Tibial artery (tissue), 4 donors: Measurements from ENCODE around the gene CARD14.

ENCODE experiments used
- DNase-seq, 2 donors: peaks; one replicate each; pipeline ENCODE4 v3.0.0-alpha.2; 2019
- H3K27ac ChIP-seq, 2 donors: fragments of 200-600 bp; sonication (generic) in 1 of 2; 1 replicate in 1 of 2; 2 replicates in 1 of 2; pipeline ENCODE4 v1.5.1; 2018 to 2019; ENCODE audit warnings: mild to moderate bottlenecking in 1 of 2
- H3K27me3 ChIP-seq, 2 donors: fragments of 200-600 bp; sonication (generic) in 1 of 2; one replicate each; pipeline versions ENCODE4 v1.5.1 to v1.6.0; 2016 to 2019
- H3K36me3 ChIP-seq, 3 donors: fragments of 200-600 bp; sonication (generic) in 2 of 3; one replicate each; pipeline ENCODE4 v1.5.1; 2016 to 2019; ENCODE audit warnings: mild to moderate bottlenecking in 2 of 3
- H3K4me1 ChIP-seq, 4 donors: fragments of 200-600 bp; sonication (generic) in 2 of 4; 1 replicate in 3 of 4; 2 replicates in 1 of 4; pipeline ENCODE4 v1.5.1; 2016 to 2019
- H3K4me3 ChIP-seq, 2 donors: fragments of 200-600 bp; sonication (generic) in 1 of 2; 1 replicate in 1 of 2; 2 replicates in 1 of 2; pipeline ENCODE4 v1.5.1; 2018 to 2019; ENCODE audit warnings: mild to moderate bottlenecking in 2 of 2
- H3K9me3 ChIP-seq, 3 donors: fragments of 200-600 bp; sonication (generic) in 1 of 3; one replicate each; pipeline ENCODE4 v1.5.1; 2016 to 2019
- intact Hi-C: fragments of 100-400 bp; cut with DNase I; formaldehyde crosslinking; loops from one replicate; pipeline ENCODE4 v1.15.0; 2023; ENCODE audit warnings: low total_unique reads
- TF ChIP-seq, protein P1 (sequence below), 2 experiments: fragments of 200-600 bp in 1 of 2; fragments of 450-650 bp in 1 of 2; IDR thresholded peaks; one replicate each; pipeline ENCODE4 v1.5.1; 2017 to 2019; ENCODE audit warnings: antibody characterized with exemption in 2 of 2, mild to moderate bottlenecking in 1 of 2, moderate library complexity in 1 of 2

CARD14 gene

DNA sequence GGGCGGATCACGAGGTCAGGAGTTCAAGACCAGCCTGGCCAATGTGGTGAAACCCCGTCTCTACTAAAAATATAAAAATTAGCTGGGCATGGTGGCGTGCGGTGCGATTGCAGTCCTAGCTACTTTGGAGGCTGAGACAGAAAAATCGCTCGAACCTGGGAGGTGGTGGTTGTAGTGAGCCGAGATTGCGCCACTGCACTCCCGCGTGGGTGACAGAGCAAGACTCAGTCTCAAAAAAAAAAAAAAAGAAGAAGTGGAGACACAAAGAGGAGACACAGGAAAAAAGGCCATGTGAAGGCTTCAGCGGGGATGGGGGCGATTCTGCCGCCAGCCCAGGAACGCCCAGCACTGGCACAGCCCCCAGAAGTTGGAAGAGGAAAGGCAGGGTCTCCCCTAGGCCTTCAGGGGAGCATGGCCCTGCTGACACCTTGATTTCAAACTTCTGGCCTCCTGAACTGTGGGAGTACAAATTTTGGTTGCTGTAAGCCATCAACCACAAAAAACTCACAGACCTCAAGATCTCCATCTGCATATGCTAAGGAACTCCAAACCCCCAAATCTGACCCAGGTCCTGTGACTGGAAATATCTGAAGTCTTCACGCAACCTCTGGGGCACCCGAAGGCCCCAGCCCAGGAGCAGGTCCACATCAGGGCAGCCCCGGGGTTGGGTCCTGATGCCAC, 43.3 kb downstream of the CARD14 start:
- Histone ChIP-seq H3K27ac (no peak overlapping the region), H3K36me3 (peaks cover 8 to 100% (median 70%) of the 10 kb centered on the region in 3 donors), H3K9me3 (no peaks in the 10 kb centered on the region), H3K4me1 (no peaks in the 10 kb centered on the region), H3K4me3 (no peak overlapping the region), H3K27me3 (no peaks in the 10 kb centered on the region)
- TF ChIP-seq, protein P1, sequence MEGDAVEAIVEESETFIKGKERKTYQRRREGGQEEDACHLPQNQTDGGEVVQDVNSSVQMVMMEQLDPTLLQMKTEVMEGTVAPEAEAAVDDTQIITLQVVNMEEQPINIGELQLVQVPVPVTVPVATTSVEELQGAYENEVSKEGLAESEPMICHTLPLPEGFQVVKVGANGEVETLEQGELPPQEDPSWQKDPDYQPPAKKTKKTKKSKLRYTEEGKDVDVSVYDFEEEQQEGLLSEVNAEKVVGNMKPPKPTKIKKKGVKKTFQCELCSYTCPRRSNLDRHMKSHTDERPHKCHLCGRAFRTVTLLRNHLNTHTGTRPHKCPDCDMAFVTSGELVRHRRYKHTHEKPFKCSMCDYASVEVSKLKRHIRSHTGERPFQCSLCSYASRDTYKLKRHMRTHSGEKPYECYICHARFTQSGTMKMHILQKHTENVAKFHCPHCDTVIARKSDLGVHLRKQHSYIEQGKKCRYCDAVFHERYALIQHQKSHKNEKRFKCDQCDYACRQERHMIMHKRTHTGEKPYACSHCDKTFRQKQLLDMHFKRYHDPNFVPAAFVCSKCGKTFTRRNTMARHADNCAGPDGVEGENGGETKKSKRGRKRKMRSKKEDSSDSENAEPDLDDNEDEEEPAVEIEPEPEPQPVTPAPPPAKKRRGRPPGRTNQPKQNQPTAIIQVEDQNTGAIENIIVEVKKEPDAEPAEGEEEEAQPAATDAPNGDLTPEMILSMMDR (IDR thresholded peaks at IDR 0.05), result no peak
- intact Hi-C loops, result no loop called here
- peak in 1 of 2 donors; percentile 44 for DNase-seq

DNA sequence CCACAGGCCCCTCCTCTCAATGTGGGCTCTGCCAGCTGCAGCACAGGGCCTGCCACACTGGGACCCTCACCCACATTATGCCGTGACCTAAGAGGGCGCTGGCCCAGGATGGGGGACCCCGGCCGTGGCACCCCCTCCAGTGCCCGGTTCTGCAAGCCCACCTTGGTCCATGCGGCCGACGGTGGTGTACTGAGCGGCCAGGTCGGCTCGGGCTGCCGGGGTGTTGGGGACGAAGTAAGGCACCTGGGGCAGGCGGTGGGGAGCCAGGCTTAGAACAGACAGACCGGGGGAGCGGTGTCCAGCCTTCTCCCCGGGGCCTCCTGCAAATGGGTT, 43.8 kb downstream of the CARD14 start:
- Histone ChIP-seq H3K36me3 (peaks cover 8 to 95% (median 70%) of the 10 kb centered on the region in 3 donors), H3K27me3 (no peaks in the 10 kb centered on the region), H3K27ac (no peak overlapping the region), H3K9me3 (no peaks in the 10 kb centered on the region), H3K4me1 (no peaks in the 10 kb centered on the region), H3K4me3 (no peak overlapping the region)
- no peak for DNase-seq
- TF ChIP-seq, protein P1 (IDR thresholded peaks at IDR 0.05), result no peak
- intact Hi-C loops, result no loop called here

DNA sequence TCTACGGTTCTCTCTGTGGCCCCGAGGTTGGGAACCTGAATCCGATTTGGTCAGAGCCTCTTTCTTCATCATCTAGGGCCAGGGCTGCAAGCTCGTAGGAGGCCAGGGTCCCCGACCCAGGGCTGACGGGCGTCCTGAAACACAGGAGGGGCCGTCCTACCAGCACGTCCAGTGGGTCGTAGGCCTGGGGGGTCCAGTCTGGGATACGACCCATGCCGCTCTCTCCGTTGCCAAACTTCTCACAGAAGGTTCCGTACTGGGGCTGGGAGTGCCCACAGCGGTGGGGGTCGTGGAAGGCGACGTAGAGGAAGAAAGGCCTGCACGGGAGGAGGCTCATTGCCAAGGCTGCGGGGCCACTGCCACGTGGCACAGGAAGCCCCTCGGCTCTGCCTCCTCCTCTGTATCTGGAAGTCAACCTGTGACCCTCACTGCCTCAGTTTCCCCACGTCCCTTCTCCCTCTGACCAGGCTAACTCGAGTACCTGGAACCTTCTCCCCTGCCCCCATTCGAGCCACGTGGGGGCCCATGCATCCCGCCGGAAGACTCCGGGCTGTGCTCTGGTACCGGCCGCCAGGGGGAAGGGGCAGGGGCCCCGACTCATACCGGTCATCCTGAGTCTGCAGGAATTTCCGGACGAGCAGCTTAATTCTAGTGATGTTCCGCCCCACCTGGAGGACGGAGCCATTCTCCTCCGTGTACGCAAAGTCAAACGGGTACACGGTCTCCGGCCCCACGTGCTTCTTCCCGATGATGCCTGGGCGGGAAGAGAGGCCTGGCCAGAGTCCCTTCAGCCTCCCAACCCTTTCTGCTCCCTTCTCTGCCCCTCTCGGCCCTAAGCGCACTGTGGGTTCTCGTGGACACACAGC, 44.4 kb downstream of the CARD14 start:
- intact Hi-C loops, result no loop called here
- Histone ChIP-seq H3K4me3 (no peak overlapping the region), H3K4me1 (peaks cover 0 to 3% (median 1%) of the 10 kb centered on the region in 4 donors), H3K36me3 (peaks cover 8 to 89% (median 70%) of the 10 kb centered on the region in 3 donors), H3K27me3 (no peaks in the 10 kb centered on the region), H3K9me3 (no peaks in the 10 kb centered on the region), H3K27ac (no peak overlapping the region)
- no peak for DNase-seq
- TF ChIP-seq, protein P1 (IDR thresholded peaks at IDR 0.05), result no peak

DNA sequence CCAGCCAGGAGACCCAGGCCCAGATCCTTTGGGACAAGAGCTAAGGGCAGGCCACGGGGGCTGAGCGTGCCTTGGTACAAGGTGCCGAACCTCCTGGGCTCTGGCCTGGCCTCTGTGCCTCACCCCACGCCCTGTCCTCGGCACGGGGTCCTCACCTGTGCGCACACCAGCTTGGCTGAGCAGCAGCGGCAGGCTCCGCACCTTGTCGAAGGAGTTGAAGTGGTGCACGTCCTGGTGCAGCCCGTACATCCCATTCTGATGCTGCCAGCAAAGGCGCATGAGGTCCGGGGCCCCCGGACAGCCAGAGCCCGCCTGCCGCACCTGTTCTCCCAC, 45.0 kb downstream of the CARD14 start:
- TF ChIP-seq, protein P1 (IDR thresholded peaks at IDR 0.05), result no peak
- no peak overlapping the region for H3K27ac ChIP-seq
- H3K4me1 ChIP-seq, result peaks cover 0 to 9% (median 7%) of the 10 kb centered on the region in 4 donors
- intact Hi-C loops, result loop anchor here (5.0 kb wide), 1 partner anchor 1882 kb away; the partner anchor contains the start of gene FASN
- H3K27me3 ChIP-seq, result no peaks in the 10 kb centered on the region
- no peak overlapping the region for H3K4me3 ChIP-seq
- H3K9me3 ChIP-seq, result no peaks in the 10 kb centered on the region
- peaks cover 8 to 83% (median 65%) of the 10 kb centered on the region in 3 donors for H3K36me3 ChIP-seq
- DNase-seq, result no peak

DNA sequence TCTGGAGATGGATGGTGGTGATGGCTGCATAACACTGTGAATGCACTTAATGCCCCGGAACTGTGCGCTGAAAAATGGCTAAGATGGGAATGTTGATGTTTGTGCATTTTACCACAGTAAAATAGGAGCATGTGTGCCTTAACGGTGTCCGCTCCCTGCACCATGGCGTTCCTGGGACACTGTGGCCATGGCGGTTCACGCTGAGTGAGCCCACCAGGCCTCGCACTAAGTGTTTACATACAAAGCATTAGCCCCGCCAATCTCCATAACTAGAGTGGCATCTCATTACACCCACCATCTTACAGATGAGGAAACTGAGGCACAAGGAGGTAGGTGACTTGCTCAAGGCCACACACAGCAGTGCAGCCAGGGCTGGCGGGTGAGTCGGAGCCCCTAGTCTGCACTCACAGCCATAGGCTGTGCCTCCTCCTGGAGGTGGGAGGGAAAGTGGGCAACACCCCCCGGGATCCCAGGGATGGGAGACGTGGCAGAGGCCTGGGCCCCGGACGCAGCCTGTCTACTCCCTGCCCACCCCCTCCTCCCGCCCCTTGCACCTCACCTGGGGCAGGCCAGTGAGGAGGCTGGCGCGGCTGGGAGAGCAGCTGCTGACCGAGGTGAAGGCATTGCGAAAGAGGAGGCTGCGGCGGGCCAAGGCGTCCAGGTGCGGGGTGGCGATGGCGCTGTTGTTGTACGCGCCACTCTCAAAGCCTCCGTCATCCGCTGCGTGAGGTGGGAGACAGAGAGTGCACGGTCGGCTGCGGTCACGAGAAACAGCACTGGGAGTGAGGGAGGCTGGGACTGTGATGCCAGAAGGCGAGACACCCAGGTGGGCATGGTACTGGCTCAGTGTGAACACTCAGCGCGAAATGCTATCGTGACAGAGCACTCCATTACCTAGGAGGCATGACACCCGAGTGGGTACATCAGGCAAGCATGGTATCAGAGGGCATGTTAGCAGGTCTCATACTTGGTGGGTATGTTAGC, 46.9 kb downstream of the CARD14 start:
- Histone ChIP-seq H3K4me3 (no peak overlapping the region), H3K27me3 (no peaks in the 10 kb centered on the region), H3K27ac (no peak overlapping the region), H3K36me3 (peaks cover 0 to 64% (median 46%) of the 10 kb centered on the region in 3 donors), H3K4me1 (peaks cover 0 to 18% (median 15%) of the 10 kb centered on the region in 4 donors), H3K9me3 (no peaks in the 10 kb centered on the region)
- intact Hi-C loops, result loop anchor here (5.0 kb wide), 1 partner anchor 1881 kb away; the partner anchor contains the start of gene FASN
- TF ChIP-seq, protein P1 (IDR thresholded peaks at IDR 0.05), result no peak
- no peak for DNase-seq
